Smooth muscle cell (in vitro differentiated cells): ENCODE data around the gene NUDT1. TPM values are rescaled to one million over a fixed set of nuclear protein-coding genes. Genes with fewer than 3 reads are reported as not detected.

Experiments
- DNase-seq: peaks from one replicate; lab custom pipeline; 2025; ENCODE audit not compliant: unreplicated experiment; lab: John Stamatoyannopoulos, UW
- H2AFZ ChIP-seq: fragments of 200-600 bp; sonication (generic); 2 replicates; pipeline ENCODE4 v1.6.0; 2016; ENCODE audit warnings: antibody characterized with exemption, low read depth, mild to moderate bottlenecking
- H3F3A ChIP-seq: fragments of 200-600 bp; sonication (generic); 2 replicates; pipeline ENCODE4 v1.6.0; 2017; ENCODE audit warnings: antibody characterized with exemption, low read depth
- H3K27ac ChIP-seq: fragments of 200-600 bp; sonication (generic); 2 replicates; pipeline ENCODE4 v1.5.1; 2016; ENCODE audit warnings: low read depth, mild to moderate bottlenecking
- H3K27me3 ChIP-seq: fragments of 200-600 bp; sonication (generic); 2 replicates; pipeline ENCODE4 v1.6.1; 2016; ENCODE audit warnings: low read depth, mild to moderate bottlenecking
- H3K36me3 ChIP-seq: fragments of 200-600 bp; sonication (generic); 2 replicates; pipeline ENCODE4 v1.5.1; 2016; ENCODE audit warnings: low read depth
- H3K4me1 ChIP-seq: fragments of 200-600 bp; sonication (generic); 2 replicates; pipeline ENCODE4 v1.5.1; 2016; ENCODE audit warnings: low read depth
- H3K4me2 ChIP-seq: fragments of 200-600 bp; sonication (generic); 2 replicates; pipeline ENCODE4 v1.6.0; 2016; ENCODE audit warnings: mild to moderate bottlenecking
- H3K4me3 ChIP-seq: fragments of 200-600 bp; sonication (generic); 2 replicates; pipeline ENCODE4 v1.5.1; 2016; ENCODE audit warnings: mild to moderate bottlenecking
- H3K79me2 ChIP-seq: fragments of 200-600 bp; sonication (generic); 2 replicates; pipeline ENCODE4 v1.6.0; 2016; ENCODE audit warnings: low read depth, mild to moderate bottlenecking
- H3K9ac ChIP-seq: fragments of 200-600 bp; sonication (generic); 2 replicates; pipeline ENCODE4 v1.6.0; 2016; ENCODE audit warnings: low read depth
- H3K9me3 ChIP-seq: fragments of 200-600 bp; sonication (generic); replicated peaks from 2 replicates; pipeline ENCODE4 v1.5.1; 2016; ENCODE audit warnings: low read depth
- H4K20me1 ChIP-seq: fragments of 200-600 bp; sonication (generic); 2 replicates; pipeline ENCODE4 v1.6.0; 2016; ENCODE audit warnings: low read depth
- CTCF ChIP-seq: fragments of 200-600 bp; sonication (generic); IDR thresholded peaks from 2 replicates; pipeline ENCODE4 v1.5.1; 2017; ENCODE audit warnings: borderline replicate concordance, mild to moderate bottlenecking, antibody characterized with exemption; ENCODE audit not compliant: insufficient read depth, poor library complexity, severe bottlenecking
- WGBS: methylation state at CpG from one replicate; pipeline ENCODE4 v1.1.7; 2016; ENCODE audit warnings: low lambda C conversion rate; 5-methylcytosine and 5-hydroxymethylcytosine counted together
- polyA plus RNA-seq: library from polyadenylated mRNA; unstranded; fragments of >200 nt; fragmentation: Nextera tagmentation; extraction: Ambion mirVana; gene quantifications from 2 replicates; pipeline ENCODE4 v1.2.1, GENCODE V29; 2016
- total RNA-seq: library from RNA; depleted of rRNA; stranded (reverse); fragments of >200 nt; gene quantifications from 2 replicates; pipeline ENCODE4 v1.2.3, GENCODE V29; 2014

Gene NUDT1
- 17.8 and 20.7 TPM in 2 replicates for total RNA-seq
- 46.0 and 51.2 TPM in 2 replicates for polyA plus RNA-seq

DNA sequence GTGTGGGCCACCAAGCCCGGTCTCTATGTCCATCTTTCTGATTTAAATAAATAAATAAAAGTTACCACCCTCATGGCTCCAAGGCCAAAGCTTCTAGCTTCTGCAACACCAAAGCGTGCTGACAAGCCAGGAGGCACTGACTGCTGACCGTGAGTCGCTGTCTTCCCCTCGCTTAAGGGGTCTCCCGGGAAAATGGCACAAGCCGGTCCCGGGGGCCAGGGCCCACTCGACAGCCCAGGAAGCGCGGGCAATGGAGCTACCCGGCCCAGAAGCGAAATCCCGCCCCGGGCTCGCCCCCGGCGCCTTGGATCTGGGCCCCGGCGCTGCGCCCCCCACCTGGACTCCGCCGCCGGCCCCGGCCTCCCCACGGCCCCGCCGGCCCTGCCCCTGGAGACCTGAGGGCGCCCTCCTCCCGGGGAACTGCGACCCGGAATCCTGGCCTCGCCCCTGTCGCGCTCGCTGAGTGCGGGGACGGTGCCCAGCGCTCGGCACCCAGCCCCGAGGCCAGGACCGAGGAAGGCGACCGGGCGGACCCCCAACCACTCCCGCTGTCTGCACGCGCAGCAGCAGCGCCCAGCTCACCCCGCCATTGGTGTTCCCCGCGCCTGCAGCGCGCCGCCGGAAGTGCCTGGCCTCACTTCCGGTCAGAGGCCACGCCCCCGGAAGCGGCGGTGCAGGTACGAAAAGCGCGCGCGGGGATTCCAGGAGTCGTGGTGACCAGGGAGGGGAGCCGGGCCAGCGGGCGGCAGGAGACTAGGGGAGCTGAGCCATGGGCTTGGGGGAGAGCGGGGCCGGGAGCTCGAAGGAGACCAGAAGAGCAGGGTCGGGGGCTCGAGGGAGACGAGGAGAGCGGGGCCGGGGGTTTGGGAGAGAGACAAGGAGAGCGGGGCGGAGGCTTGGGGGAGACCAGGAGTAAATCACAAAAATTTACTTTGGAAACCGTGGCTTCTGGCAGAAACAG is at the start of gene NUDT1, which contains the start of gene MRM2:
TSS of gene NUDT1 (plus strand) at position 647 of the 961 bp plus-strand sequence. CDS start 2,349 bp downstream, outside the sequence.
TSS of gene MRM2 (minus strand) at position 626 of the 961 bp plus-strand sequence. CDS start at position 590, 36 bp downstream.
- TF ChIP-seq CTCF, result no peak
- Histone ChIP-seq H3K27ac (peak within 1 kb of the TSS; percentile 15), H3K4me2 (peak within 1 kb of the TSS; percentile 100), H4K20me1 (no peaks in the 10 kb centered on the region), H3K27me3 (no peaks in the 10 kb centered on the region), H3F3A (no peaks in the 10 kb centered on the region), H2AFZ (peak within 1 kb of the TSS; percentile 78), H3K4me3 (peak within 1 kb of the TSS; percentile 98), H3K9me3 (no peaks in the 10 kb centered on the region), H3K4me1 (peaks cover 12% of the 10 kb centered on the region), H3K36me3 (no peaks in the 10 kb centered on the region), H3K9ac (peak within 1 kb of the TSS; percentile 87), H3K79me2 (peaks cover 27% of the 10 kb centered on the region)
- peak; percentile 38 for DNase-seq
- WGBS, result 2% methylated on average over 53 of the region's 81 CpGs

GRCh38 chr7:2192831-2193534 is 49.0 kb upstream of the NUDT1 start:
- no peak for DNase-seq
- H3F3A ChIP-seq, result no peaks in the 10 kb centered on the region
- H3K27me3 ChIP-seq, result no peaks in the 10 kb centered on the region
- no peak overlapping the region for H3K4me2 ChIP-seq
- H3K4me3 ChIP-seq, result no peak overlapping the region
- no peak for TF ChIP-seq CTCF
- WGBS, result 97% methylated on average over 18 of the region's 18 CpGs
- H3K9ac ChIP-seq, result no peak overlapping the region
- H3K9me3 ChIP-seq, result no peaks in the 10 kb centered on the region
- H3K4me1 ChIP-seq, result no peaks in the 10 kb centered on the region
- H2AFZ ChIP-seq, result no peak overlapping the region
- no peaks in the 10 kb centered on the region for H3K36me3 ChIP-seq
- H3K79me2 ChIP-seq, result peaks cover 4% of the 10 kb centered on the region
- no peak overlapping the region for H3K27ac ChIP-seq
- no peaks in the 10 kb centered on the region for H4K20me1 ChIP-seq

DNA sequence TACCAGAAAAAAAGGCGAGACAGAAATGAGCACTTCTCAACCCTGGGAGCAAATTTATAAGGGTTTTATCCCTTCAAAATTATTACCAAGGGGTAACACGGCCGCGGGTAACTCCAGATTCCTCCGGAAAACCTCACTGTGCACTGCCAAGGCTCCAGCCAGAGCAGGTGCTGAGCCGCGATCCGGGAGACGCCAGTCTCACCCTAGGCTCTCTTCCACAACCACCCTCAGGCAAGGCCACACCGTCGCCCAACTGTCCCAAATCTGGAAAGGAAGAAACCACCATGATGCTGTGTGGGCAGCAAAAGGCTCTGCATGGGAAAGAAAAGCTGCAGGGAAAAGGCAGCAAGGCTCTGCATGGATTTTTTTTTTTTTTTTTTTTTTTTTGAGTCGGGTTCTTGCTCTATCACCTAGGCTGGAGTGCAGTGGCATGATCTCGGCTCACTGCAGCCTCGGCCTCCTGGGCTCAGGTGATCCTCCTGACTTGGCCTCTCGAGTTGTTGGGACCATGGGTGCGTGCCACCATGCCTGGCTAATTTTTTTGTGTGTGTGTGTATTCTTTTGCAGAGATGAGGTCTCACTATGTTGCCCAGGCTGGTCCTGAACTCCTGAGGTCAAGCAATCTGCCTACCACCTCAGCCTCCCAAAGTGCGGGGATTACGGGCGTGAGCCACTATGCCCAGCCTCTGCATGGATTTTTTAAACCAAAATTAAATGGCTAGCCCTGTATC is 48.3 kb upstream of the NUDT1 start:
- 99% methylated on average over 19 of the region's 19 CpGs for WGBS
- H3K4me2 ChIP-seq, result no peak overlapping the region

More for the DNA sequence above, 48.3 kb upstream of the NUDT1 start:
- no peaks in the 10 kb centered on the region for H3F3A ChIP-seq
- no peaks in the 10 kb centered on the region for H3K27me3 ChIP-seq
- DNase-seq, result no peak
- no peaks in the 10 kb centered on the region for H3K9me3 ChIP-seq
- H3K4me3 ChIP-seq, result no peak overlapping the region
- no peaks in the 10 kb centered on the region for H3K36me3 ChIP-seq
- H2AFZ ChIP-seq, result no peak overlapping the region
- TF ChIP-seq CTCF, result no peak
- no peaks in the 10 kb centered on the region for H4K20me1 ChIP-seq
- no peaks in the 10 kb centered on the region for H3K4me1 ChIP-seq
- no peak overlapping the region for H3K27ac ChIP-seq
- H3K9ac ChIP-seq, result no peak overlapping the region
- no peaks in the 10 kb centered on the region for H3K79me2 ChIP-seq
